MV-4-11 (cell line): ENCODE data around the gene HORMAD2.
A peak's percentile ranks its signal among the peaks of the same experiment; 100 is the strongest.

Experiments
- DNase-seq: peaks from one replicate; lab custom pipeline; 2025; lab: John Stamatoyannopoulos, UW

The HORMAD2 gene

GRCh38 chr22:30167296-30167695 is 87.0 kb downstream of the HORMAD2 start:
- no peak for DNase-seq

- no peak for DNase-seq
Observed at GRCh38 chr22:30167734-30168133, 87.5 kb downstream of the HORMAD2 start.

GRCh38 chr22:30169002-30169401 is 88.7 kb downstream of the HORMAD2 start:
- DNase-seq: no peak

DNA sequence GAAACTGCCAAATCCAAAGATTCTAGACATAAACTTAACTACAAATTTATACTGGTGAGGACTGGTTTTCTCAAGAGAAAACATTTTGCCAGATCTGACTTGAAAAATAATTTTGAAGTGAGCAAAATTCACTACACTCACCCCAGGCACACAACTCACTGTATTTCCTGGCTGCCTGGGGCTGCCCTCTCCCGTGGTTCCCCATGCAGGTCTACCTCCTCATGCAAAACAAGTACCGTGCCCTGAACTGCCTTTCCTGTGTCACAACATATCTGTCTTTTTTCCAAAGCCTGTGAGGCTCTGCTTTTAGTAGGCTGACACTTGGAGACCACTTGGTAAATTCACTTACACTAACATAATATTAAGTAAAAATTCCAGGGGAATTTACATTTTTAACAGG is 89.9 kb downstream of the HORMAD2 start:
- DNase-seq: no peak

- no peak for DNase-seq
Observed at GRCh38 chr22:30171008-30171407, 90.7 kb downstream of the HORMAD2 start.

- no peak for DNase-seq
Observed at GRCh38 chr22:30175690-30176288, 95.5 kb downstream of the HORMAD2 start.

- no peak for DNase-seq
Observed at GRCh38 chr22:30176431-30176830, 96.2 kb downstream of the HORMAD2 start.

DNA sequence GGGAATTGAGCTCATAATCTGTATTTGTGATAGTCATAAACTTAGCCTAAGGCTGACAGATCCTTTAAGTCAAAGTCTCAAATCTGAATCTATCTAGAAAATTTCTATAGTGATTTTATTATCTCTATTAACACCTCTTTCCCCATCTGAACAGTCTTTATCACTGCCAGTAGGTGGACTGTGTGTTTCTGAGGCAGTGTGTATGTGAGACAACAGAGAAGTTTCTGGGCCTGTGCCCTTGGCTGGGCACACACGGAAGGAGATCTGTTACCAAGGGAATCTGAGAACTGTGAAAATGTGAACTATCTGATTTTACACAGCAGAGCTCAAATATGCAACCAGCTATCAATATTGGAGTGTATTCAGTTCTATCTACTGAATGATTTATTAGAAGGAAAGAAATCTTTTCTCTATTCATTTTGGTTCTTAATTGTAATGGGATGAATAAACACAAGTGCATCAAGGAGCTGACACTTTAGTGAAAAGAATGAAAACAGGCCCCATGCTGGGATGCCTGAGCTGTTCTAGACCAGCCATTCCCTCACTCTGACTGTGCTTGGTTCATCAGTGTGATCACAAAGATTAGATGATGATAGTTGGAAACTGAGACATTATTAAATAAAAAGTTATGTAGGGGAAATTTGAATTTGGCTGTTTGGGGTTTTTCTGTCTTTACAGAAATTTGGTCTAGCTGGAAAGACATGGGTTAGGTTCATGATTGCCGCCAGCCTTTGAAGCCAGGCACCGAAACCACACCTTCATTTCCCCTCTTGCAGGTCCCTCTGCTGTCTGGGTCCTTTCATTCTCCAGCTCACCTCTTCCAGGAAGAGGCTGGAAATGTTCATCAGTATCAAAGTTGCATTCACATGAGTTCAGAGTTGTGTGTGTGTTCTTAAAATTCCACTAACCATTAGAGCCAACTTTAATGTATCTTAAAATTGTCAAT is 98.2 kb downstream of the HORMAD2 start:
- no peak for DNase-seq

- no peak for DNase-seq
Observed at GRCh38 chr22:30180616-30181015, 100.4 kb downstream of the HORMAD2 start.

DNA sequence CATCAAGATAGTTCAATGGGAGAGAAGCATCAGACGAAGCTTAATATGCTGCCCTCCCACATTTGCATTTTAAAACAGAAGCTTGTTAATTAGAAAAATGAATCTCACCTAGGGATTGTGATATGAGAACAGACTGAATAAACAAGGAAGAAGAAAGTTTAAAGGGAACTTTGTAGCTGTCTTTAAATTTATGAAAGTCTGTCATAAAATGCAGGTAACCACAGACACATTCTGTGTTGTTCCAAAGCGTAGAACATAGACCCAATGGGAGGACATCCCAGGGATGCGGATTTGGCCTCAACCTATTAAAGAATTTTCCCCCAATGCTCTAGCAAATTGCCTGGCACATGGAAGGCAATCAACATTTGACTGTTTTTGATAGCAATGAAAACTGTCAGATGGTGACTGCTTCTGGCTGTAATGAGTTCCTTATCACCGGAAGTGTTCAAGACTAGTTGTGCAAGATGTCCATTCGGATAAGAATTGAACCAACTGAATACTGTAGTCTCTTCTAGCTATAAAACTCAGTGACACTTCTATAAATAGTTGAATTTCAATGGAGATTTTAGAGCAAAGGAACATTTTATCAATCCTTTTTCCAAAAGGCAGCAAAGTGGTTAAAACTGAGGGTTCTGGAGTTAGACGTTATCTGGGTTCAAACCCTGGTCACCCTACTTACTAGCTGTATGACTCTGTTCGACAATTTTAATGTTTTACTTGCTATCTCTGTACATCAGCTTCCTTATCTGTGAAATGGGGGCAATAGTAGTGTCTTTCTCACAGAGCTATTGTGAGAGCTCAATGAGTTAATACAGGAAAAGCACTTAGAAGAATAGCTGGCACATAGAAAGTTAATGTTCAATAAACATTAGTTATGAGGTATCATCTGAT is 101.4 kb downstream of the HORMAD2 start:
- peak; percentile 6 for DNase-seq

DNA sequence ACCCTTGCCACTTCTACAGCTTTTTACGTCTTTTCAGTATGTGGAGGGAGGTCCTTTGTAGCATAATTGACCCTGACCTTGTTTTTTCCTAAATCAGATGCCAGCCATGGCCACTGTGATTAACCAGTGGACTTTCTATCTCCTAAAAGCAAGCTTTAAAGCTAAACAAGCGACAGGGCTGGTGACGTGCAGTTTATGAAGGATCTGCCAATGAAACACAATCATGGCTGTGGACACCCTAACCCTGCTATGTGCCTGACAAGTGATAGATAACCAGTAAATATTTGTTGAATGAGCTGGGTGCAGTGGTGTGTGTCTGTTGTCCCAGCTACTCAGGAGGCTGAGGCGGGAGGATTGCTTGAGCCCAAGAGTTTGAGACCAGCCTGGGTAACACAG is 102.1 kb downstream of the HORMAD2 start:
- DNase-seq: no peak

DNA sequence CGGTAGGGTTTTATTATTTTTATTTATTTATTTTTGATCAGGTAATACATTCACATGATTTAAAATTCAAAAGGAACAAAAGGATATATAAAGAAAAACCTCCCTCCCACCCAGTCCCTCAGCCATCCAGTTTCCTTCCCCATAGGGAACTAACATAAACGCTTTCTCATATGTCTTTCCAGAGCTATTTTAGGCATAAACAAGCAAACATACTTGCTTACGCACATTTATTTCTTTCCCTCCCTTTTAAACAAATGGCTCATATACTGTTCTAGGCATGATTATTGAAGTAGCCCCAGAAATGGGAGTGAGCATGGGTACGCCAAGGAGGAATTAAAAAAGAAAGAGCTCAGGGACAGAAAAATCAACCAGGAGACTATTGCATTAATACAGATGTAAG is 102.6 kb downstream of the HORMAD2 start:
- no peak for DNase-seq

GRCh38 chr22:30183271-30183670 is 103.0 kb downstream of the HORMAD2 start:
- DNase-seq: no peak

GRCh38 chr22:30183861-30184278 is 103.6 kb downstream of the HORMAD2 start:
- DNase-seq: peak; percentile 68

DNA sequence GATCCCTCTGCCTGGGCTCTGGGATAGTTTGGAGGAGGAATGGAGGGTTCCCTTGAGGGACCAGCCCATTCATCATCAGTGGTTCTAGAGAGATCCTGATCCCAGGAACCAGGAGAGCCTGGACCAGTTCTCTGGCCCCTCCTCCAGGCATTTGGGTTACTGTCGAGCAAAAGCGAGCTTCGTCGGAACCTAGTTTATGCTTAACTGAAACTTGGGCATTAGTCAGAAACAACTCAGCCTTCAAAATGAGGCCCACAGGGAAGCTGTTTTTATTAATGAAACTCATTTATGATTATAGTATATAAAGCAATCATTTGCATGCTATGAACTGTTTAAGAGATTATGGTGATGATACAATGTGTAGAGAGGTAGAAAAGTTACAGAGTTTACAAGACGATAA is 104.9 kb downstream of the HORMAD2 start:
- DNase-seq: no peak

DNA sequence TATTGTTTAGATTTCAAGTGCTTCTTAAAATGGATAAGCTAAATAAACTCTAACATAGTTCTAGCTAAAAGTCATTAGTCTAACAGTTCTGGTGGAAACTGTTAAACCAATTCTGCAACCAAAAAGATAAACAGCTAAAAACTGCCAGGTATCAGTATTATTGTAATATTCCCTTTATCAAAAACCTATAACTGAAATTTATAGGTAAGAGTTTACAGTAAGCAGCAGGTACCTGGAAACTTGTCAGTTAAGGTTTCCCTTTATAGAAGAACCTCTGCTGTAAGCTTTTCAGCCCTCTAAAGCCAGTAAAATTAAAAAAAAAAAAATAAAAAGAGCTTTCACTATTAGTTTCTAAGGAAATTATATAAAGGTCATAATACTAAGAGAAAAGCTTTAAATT is 105.3 kb downstream of the HORMAD2 start:
- DNase-seq: no peak

GRCh38 chr22:30186041-30186440 is 105.8 kb downstream of the HORMAD2 start:
- no peak for DNase-seq

DNA sequence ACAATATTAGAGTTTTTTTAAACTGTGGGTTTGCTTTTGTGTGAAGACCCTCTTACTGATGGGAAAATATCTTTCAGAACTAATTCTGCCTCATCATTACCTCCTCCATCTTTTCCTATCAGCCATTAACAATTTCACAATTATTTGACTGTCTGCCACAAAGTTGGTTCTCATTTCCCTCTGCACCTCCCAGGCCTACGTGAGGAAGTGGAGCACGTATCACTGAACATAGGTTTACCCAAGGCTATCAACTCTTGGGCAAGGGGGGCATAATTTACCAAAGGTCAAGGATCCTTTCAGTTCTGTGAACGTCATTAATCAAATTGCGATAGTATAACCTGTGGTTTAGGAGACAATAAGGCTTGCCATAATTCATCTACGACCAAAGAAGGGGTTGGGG is 106.2 kb downstream of the HORMAD2 start:
- DNase-seq: peak; percentile 28

DNA sequence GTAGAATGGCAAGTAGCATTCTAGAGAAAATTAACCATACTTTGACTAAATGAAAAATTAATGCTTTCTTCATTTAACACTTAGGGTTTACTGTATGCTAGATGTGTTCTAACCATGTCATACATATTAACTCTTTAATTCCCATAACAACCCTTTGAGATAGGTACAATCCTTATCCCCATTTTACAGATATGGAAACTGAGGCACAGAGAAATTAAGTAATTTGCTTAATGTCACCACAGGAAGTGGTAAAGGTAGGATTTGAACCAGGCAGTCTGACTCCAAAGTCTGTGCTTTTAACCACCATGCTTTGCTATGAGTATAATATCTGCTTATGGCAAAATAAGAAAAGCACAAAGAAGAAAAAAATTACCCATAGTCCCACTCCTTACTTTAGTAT is 106.8 kb downstream of the HORMAD2 start:
- no peak for DNase-seq

GRCh38 chr22:30187529-30188407 is 107.5 kb downstream of the HORMAD2 start:
- DNase-seq: no peak

DNA sequence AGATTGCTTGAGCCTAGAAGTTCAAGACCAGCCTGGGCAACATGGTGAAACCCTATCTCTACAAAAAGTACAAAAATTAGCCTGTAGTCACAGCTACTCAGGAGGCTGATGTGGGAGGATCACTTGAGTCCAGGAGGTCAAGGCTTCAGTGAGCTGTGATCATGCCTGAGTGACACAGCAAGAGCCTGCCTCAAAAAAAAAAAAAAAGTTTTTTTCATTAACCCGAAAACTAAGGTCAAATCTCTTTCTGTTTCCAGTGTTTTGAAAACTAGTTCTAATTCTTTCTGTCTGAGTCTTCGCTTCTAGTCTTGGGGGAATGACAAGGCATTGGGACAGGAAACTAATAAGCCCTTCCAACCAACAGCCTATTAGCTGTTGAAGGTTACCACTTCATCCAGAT is 108.6 kb downstream of the HORMAD2 start:
- no peak for DNase-seq
